Breast epithelium (tissue), 4 donors: ENCODE measurements around the gene EEF2KMT. TPM values are rescaled to one million over a fixed set of nuclear protein-coding genes. Genes with fewer than 3 reads are reported as not detected.
A peak's percentile ranks its signal among the peaks of the same experiment; 100 is the strongest.
"Not testable (repeated sequence)": the region's sequence is repeated elsewhere in the genome, so short reads cannot be mapped to it uniquely, and the experiment has no call there.

Experiments used
- DNase-seq, 2 donors: peaks; one replicate each; pipeline ENCODE4 v3.0.0-alpha.2; 2019; ENCODE audit warnings: low spot score in 2 of 2
- H3K27ac ChIP-seq, 2 donors: fragments of 200-600 bp; sonication (generic) in 1 of 2; one replicate each; pipeline ENCODE4 v1.5.1; 2016 to 2019; ENCODE audit warnings: mild to moderate bottlenecking in 1 of 2
- H3K27me3 ChIP-seq, 2 donors: fragments of 200-600 bp; sonication (generic) in 1 of 2; one replicate each; pipeline versions ENCODE4 v1.5.1 to v1.6.0; 2017 to 2019; ENCODE audit warnings: control low read depth in 1 of 2, mild to moderate bottlenecking in 1 of 2
- H3K36me3 ChIP-seq: fragments of 200-600 bp; one replicate; pipeline ENCODE4 v1.5.1; 2019
- H3K4me1 ChIP-seq, 2 donors: fragments of 200-600 bp; sonication (generic); one replicate each; pipeline ENCODE4 v1.5.1; 2016 to 2019; ENCODE audit warnings: control low read depth in 1 of 2
- H3K4me3 ChIP-seq, 3 donors: fragments of 200-600 bp; sonication (generic); 1 replicate in 2 of 3; 2 replicates in 1 of 3; pipeline ENCODE4 v1.5.1; 2016 to 2019; ENCODE audit warnings: mild to moderate bottlenecking in 3 of 3, moderate library complexity in 2 of 3
- H3K9me3 ChIP-seq, 2 donors: fragments of 200-600 bp; sonication (generic) in 1 of 2; one replicate each; pipeline ENCODE4 v1.5.1; 2016 to 2019; ENCODE audit warnings: control low read depth in 1 of 2
- intact Hi-C: fragments of 100-400 bp; cut with DNase I; formaldehyde crosslinking; loops from one replicate; pipeline ENCODE4 v1.15.1; 2023; ENCODE audit warnings: low total_unique reads
- total RNA-seq, 3 donors: library from RNA; depleted of rRNA; stranded (reverse); fragments of >200 nt; gene quantifications; one replicate each; pipeline ENCODE4 v1.1.0, GENCODE V29; 2016
- TF ChIP-seq, protein P1 (sequence below), 3 donors: fragments of 450-650 bp; IDR thresholded peaks; one replicate each; pipeline ENCODE4 v1.5.1; 2016 to 2017; ENCODE audit warnings: antibody characterized with exemption in 3 of 3, mild to moderate bottlenecking in 3 of 3, moderate library complexity in 3 of 3

EEF2KMT gene
- total RNA-seq, 3 donors from 2014 or later = 9.4 to 10.2 (median 10.2) TPM

- H3K27me3 ChIP-seq, H3K4me1 ChIP-seq, intact Hi-C loops, DNase-seq, H3K9me3 ChIP-seq, H3K4me3 ChIP-seq, H3K36me3 ChIP-seq, H3K27ac ChIP-seq: not testable (repeated sequence)
Measured at GRCh38 chr16:5089911-5090555, 7.6 kb downstream of the EEF2KMT start.

DNA sequence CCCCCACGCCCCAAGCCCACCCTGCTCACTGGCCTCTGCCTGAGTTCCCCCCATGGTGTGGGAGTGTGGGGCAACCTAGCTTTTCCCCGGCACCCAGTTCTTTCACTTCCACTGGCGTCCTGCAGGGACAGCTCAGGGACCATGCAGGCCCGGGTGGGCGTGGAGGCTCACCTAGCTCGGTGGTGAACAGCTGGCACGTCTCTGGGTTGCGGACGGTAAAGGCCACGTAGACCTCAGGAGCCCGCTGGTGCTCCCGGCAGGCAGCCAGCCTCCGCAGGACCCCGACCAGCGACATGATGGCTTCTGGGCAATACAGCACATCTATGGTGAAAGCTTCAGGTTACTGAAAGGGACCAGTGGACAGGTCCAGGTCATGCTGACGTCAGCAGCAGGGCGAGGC lies 8.7 kb downstream of the EEF2KMT start:
- intact Hi-C loops, H3K27me3 ChIP-seq, H3K4me1 ChIP-seq, H3K36me3 ChIP-seq, H3K9me3 ChIP-seq, H3K4me3 ChIP-seq, H3K27ac ChIP-seq, DNase-seq: not testable (repeated sequence)

GRCh38 chr16:5088086-5088790 lies 9.4 kb downstream of the EEF2KMT start:
- H3K27ac ChIP-seq, H3K4me3 ChIP-seq, H3K4me1 ChIP-seq, H3K27me3 ChIP-seq, DNase-seq, H3K9me3 ChIP-seq, intact Hi-C loops, H3K36me3 ChIP-seq: not testable (repeated sequence)

DNA sequence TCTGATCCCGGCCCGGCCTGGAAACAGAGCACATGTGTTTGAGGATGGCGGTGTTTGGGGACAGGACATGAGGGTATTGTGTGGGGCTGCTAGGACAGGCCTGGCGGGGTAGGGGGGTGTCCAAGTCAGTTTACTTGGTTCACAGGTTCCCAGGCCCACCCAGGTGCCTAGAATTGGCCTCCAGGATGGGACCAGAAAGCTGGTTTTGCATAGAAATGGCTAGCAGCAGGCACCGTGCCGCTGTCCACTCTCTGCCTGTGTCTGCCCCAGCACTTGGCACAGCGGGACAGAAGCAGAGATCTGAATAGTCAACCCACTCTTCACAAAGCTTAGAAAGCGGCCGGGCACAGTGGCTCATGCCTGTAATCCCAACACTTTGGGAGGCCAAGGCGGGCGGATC lies 11.9 kb downstream of the EEF2KMT start:
- H3K36me3 ChIP-seq, intact Hi-C loops, H3K27me3 ChIP-seq, DNase-seq, H3K4me1 ChIP-seq, H3K9me3 ChIP-seq, H3K4me3 ChIP-seq, H3K27ac ChIP-seq: not testable (repeated sequence)

DNA sequence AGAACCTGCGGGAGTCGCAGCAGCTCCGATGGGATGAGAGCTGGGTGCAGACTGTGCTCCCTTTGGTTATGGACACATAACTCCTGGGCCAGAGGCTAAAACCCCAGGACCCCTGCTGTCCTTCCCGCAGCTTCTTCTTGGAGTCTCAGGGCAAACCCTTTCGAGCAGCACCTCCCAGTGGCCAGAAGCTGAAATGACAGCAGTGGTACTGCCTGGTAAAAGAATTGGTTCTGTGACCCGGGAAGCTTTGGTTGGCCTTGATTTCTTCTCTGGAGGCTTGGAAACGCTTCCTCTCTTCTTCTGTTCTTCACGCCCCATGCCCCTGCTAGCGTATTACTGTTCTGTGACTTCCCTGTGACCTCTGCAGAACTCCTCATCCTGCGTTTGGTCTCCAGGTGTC lies 12.8 kb downstream of the EEF2KMT start:
- not testable (repeated sequence) for H3K4me1 ChIP-seq, H3K9me3 ChIP-seq, H3K27me3 ChIP-seq, H3K36me3 ChIP-seq, DNase-seq, H3K27ac ChIP-seq, H3K4me3 ChIP-seq
- intact Hi-C loops = loop anchor here (5.0 kb wide), 1 partner anchor 38 kb away; no protein-coding TSS in a partner anchor
- TF ChIP-seq, protein P1, sequence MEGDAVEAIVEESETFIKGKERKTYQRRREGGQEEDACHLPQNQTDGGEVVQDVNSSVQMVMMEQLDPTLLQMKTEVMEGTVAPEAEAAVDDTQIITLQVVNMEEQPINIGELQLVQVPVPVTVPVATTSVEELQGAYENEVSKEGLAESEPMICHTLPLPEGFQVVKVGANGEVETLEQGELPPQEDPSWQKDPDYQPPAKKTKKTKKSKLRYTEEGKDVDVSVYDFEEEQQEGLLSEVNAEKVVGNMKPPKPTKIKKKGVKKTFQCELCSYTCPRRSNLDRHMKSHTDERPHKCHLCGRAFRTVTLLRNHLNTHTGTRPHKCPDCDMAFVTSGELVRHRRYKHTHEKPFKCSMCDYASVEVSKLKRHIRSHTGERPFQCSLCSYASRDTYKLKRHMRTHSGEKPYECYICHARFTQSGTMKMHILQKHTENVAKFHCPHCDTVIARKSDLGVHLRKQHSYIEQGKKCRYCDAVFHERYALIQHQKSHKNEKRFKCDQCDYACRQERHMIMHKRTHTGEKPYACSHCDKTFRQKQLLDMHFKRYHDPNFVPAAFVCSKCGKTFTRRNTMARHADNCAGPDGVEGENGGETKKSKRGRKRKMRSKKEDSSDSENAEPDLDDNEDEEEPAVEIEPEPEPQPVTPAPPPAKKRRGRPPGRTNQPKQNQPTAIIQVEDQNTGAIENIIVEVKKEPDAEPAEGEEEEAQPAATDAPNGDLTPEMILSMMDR (IDR thresholded peaks at IDR 0.05) = peak in 2 of 3 donors; percentile 33 to 46

DNA sequence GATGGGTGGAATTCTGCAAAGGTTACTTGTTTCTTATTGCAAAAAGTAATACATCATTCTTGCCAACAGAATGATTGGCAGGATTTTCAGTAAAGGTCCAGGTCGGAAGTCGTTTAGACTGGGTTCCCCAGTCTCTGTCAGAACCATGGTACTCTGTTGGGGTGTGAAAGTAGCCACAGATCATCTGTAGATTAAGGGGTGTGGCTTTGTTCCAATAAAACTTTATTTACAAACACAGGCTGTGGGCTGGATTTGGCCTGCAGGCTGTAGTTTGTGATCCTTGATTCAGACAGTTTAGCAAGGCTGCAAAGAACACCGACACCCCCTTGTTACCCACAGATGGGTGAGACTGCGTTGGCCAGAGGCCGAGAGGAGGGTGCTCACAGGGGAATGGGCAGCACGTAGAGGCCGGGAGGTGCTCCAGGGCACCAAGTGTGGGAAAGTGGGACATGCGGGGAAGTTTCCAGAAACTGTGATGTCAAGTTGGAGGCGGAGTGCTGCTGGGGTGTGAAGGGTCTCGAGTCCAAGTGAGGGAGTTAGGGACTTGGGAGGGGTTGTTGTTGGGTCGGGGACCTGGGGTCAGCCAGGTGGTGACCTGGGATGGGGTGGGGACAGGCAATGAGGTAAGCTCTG lies 13.4 kb downstream of the EEF2KMT start:
- not testable (repeated sequence) for DNase-seq, H3K4me1 ChIP-seq, H3K27me3 ChIP-seq, H3K36me3 ChIP-seq, H3K27ac ChIP-seq, H3K4me3 ChIP-seq, H3K9me3 ChIP-seq
- intact Hi-C loops = loop anchor here (5.0 kb wide), 1 partner anchor 37 kb away; no protein-coding TSS in a partner anchor

DNA sequence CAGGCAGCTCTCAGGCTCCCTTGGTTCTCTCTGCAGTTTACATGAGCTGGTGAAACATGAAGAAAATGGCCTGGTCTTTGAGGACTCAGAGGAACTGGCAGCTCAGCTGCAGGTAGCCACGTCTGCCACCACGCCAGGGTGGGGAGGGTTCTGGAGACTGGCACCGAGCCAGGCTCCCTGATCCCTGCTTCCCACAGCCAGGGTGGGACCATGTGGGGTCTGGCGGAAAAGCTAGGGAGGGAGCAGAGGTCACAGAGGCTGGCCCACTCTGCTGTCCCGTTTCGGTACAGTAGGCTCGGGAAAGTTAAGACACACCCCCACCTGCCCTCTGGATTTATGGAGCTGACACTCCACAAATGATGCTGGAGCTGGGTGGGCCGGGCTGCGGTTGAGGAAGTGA lies 13.9 kb downstream of the EEF2KMT start:
- H3K27ac ChIP-seq, DNase-seq, H3K36me3 ChIP-seq, H3K27me3 ChIP-seq, H3K4me3 ChIP-seq, H3K9me3 ChIP-seq, H3K4me1 ChIP-seq: not testable (repeated sequence)
- intact Hi-C loops = loop anchor here (5.0 kb wide), 1 partner anchor 36 kb away; no protein-coding TSS in a partner anchor

- intact Hi-C loops = loop anchor here (5.0 kb wide), 1 partner anchor 34 kb away; no protein-coding TSS in a partner anchor
- not testable (repeated sequence) for H3K9me3 ChIP-seq, H3K27me3 ChIP-seq, H3K4me3 ChIP-seq, H3K4me1 ChIP-seq, DNase-seq, H3K27ac ChIP-seq, H3K36me3 ChIP-seq
Measured at GRCh38 chr16:5080996-5081395, 16.6 kb downstream of the EEF2KMT start.

GRCh38 chr16:5080461-5080860 lies 17.1 kb downstream of the EEF2KMT start:
- intact Hi-C loops = loop anchor here (5.0 kb wide), 1 partner anchor 33 kb away; no protein-coding TSS in a partner anchor
- H3K4me1 ChIP-seq, H3K27ac ChIP-seq, H3K36me3 ChIP-seq, DNase-seq, H3K27me3 ChIP-seq, H3K4me3 ChIP-seq, H3K9me3 ChIP-seq: not testable (repeated sequence)
